HPDE6-E6E7 (cell line): ENCODE data around the gene CDHR5.
"Not testable (repeated sequence)": the region's sequence is repeated elsewhere in the genome, so short reads cannot be mapped to it uniquely, and the experiment has no call there.

Source experiments
- DNase-seq: peaks from one replicate; pipeline ENCODE4 v3.0.0; 2011; ENCODE audit warnings: missing footprints; ENCODE audit errors: extremely low spot score

Gene CDHR5

GRCh38 chr11:586376-587316 is 38.1 kb downstream of the CDHR5 start:
- DNase-seq, result no peak

- DNase-seq, result no peak
These were observed 40.5 kb downstream of the CDHR5 start for GRCh38 chr11:584287-584686.

GRCh38 chr11:581752-582151 is 43.0 kb downstream of the CDHR5 start:
- no peak for DNase-seq

- no peak for DNase-seq
These were observed 43.4 kb downstream of the CDHR5 start for GRCh38 chr11:581342-581741.

GRCh38 chr11:579830-580601 is 44.7 kb downstream of the CDHR5 start:
- DNase-seq, result no peak

GRCh38 chr11:578276-579035 is 46.3 kb downstream of the CDHR5 start:
- DNase-seq, result no peak

- DNase-seq, result no peak
These were observed 47.2 kb downstream of the CDHR5 start for GRCh38 chr11:577611-577894.

- no peak for DNase-seq
These were observed 47.7 kb downstream of the CDHR5 start for GRCh38 chr11:576811-577610.

GRCh38 chr11:575996-576768 is 48.6 kb downstream of the CDHR5 start, which contains the start of gene PHRF1:
PHRF1 (plus strand) TSS chr11:576470; CDS start chr11:581513, 5,043 bp downstream.
- DNase-seq, result peak; percentile 95

GRCh38 chr11:575313-575995 is 49.3 kb downstream of the CDHR5 start:
- DNase-seq, result peak; percentile 63

GRCh38 chr11:574632-575312 is 50.0 kb downstream of the CDHR5 start:
- no peak for DNase-seq

- not testable (repeated sequence) for DNase-seq
These were observed 50.7 kb downstream of the CDHR5 start for GRCh38 chr11:574031-574570.

GRCh38 chr11:573146-573759 is 51.5 kb downstream of the CDHR5 start:
- DNase-seq, result no peak

- DNase-seq, result no peak
These were observed 53.0 kb downstream of the CDHR5 start for GRCh38 chr11:571802-572185.

GRCh38 chr11:569158-569885 is 55.4 kb downstream of the CDHR5 start:
- no peak for DNase-seq

- peak; percentile 89 for DNase-seq
These were observed 56.2 kb downstream of the CDHR5 start for GRCh38 chr11:568306-569157.
